NAMALWA (cell line): ENCODE data around the gene TSPAN18.

Experiments
- DNase-seq: peaks from one replicate; pipeline ENCODE4 v3.0.0-alpha.2; 2015; ENCODE audit warnings: low spot score

TSPAN18 gene

DNA sequence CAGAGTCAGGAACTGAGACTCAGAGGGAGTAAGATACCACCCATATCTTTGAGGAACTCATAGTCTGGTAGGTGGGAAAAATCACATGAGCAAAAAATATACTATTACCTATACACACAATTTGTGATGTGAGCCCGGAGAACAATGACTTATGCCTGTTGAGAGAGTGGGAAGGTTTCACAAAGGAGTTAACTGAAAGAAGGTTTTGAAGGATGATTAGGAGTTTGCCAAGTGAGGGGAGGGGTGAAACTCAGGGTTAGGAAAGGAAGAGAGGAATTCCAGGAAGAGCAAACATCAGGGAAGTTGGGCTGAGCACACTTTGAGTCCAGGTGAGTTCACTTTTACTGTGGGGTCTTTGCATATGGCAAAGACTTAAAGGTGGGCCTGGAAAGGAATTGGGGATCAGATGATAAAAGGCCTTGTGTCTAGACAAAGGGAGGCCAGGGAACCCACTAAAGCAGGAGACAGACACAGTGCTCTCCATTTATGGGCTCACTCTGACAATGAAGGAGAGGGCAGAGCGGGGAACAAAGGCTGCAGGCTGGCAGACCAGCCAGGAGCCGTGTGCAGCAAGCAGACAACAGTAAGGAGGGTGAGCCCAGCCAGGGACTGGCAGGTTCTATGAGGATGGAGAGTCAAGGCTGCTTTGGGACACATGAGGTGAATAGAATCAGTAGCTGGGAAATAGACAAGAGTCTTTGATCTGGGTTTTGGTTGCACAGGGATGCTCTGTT, 33.1 kb downstream of the TSPAN18 start:
- no peak for DNase-seq

DNA sequence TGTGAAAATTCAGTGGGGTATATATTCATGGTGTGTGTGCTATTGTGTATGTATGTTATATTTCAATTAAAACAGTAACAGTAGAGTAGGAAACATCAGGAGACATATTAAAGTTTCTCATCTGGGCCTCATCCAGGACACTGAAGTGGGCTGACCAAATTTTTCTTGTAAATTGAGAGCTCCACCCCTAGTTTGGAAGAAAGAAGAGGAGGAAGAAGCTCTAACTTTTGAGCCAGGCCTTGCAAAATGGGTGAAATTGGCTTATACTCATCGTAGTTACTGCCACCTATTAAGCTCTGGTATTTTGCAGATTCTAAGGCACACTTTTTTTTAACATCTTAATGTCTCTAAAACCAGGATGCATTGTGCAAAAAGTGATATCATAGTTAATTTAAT, 33.7 kb downstream of the TSPAN18 start:
- DNase-seq = no peak

DNA sequence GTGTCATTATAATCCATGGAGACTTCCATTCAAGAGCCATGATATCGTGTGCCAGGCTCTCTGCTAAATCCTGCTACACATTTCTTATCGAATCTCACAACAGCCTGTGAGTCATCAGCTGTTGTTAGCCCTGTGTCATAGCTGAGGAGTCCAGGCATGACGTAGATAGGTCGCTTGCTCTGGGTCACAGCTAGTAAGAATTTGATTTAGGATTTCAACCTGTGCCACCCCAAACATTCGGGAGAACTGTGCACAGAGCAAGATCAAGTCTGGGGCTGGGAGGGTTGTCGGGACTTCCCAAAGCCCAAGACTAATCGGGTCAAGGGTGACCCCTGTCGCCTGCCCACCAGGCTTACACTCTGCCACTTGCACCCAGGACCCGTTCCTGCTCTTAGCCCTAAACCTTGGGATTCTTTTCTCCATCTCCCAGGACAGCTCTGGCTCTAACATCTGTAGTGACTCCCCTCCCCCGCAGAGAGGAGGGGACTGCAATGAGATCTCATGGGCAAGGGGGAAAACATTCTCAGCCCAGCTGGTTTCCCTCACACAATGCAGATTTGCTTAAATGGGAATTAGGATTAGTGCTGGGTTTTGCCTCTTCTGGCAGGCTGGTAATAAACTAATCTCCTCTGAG, 34.3 kb downstream of the TSPAN18 start:
- DNase-seq = no peak

DNA sequence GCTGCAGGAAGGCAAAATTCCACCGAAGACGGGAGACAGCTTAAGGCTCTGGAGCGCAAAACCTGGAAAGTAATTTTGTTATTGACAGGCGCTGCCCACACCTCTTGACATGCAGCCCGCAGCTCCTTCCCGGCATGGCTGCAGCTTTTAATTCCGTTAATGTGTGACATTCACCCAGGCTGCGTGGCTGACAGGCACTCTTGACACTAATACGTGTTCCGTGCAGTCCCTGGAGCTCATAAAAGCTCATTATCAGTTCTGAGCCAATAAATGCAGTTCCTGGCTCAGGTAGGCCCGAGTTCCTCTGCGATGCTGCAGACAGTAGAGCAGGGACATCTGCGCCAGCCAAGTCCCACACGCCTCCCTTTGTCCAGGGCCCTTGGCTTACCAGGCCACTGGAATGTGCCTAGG, 34.8 kb downstream of the TSPAN18 start:
- no peak for DNase-seq

DNA sequence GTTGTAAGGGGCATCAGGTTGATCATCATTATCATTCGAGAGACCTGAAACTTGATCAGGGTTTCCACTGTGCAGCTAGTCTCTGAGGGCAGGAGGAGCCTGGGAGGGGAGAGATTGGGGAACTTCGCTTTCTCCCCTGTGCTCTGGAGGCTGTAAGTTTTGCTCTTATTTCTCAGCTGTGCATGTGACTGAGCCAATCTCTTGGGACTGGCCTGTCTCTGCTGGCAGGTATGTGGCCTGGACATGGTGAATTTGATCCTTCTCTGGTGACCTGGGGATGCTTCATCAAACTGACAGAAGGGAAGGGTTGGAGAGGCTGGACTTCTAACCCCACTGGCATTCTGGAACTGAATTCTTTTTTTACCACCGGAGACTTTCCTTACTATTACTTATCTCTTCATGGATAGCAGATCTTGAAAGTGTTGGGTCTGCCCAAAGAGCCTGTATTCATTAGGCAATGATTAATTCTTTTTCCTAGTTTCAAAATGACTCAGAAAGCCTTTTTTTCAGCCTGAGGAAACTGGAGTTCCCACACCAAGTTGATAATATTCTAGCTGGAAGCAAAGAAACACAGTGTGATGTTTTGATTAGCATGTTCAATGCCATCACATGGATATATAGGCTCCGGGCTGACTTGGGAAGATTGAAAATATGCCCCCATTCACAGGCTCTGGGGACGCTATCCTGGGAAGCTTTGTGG, 36.5 kb downstream of the TSPAN18 start:
- no peak for DNase-seq

DNA sequence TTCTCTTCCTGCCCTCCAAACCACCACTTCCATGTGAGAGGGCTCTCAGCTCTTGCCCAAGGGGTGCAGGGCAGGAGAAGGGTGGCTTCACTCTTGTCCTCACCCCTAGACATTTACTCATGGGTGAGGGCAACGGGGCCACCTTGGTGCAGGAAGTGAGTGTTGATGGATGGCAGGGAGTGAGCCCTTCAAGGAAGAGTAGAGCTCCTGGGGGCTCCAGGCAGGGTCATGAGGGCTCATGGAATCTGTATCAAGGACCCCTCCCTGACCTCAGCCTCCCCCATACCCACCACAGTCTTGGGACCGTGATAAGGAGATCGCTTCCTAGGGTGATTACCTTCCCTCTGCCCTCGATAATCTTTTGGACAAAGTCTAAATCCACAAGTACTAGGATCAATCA, 37.8 kb downstream of the TSPAN18 start:
- DNase-seq = no peak

DNA sequence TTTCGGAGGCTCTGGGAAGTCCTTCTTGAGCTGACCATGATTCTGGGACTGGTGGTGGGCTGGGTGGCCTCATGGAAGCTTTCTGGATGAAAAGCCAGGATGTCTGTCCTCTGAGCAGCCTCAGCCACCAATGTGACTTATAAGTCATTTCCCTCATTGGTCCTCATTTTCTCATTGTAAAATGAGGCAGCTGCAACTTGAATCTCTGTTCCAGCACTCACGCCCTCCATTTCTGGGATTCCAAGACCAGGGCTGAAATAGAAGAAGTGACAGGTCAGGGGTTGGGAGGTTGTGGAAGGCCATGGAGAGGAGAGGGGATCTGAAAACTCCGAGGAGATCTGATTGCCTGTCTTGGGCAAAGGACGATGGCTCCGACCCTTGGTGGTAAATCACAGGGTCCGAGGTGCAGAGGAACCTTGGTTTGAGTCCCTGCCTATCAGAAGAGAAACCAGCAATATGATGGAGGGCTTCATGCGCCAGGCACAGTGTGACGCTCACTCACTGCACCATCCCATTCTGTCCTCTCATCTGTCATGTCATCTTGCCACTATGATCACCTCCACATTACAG, 38.3 kb downstream of the TSPAN18 start:
- no peak for DNase-seq

DNA sequence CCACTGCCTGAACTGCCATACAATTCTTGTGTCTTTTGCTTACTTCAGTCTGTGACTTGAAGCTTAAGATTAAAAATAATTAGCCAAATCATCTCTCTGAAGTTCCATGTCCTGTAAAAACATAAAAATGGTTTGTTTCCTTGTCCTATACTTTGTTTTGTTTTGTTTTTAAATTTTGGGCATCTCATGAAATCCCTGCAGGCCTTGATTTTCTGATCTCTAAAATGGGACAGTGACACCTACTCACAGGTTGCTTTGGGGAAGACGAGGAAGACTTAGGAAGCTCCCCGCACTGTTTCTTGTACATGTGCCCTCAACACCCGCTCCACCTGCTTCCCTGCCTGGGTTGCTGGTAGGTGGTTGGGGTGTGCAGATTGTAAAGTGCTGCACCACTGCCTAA, 38.9 kb downstream of the TSPAN18 start:
- no peak for DNase-seq

DNA sequence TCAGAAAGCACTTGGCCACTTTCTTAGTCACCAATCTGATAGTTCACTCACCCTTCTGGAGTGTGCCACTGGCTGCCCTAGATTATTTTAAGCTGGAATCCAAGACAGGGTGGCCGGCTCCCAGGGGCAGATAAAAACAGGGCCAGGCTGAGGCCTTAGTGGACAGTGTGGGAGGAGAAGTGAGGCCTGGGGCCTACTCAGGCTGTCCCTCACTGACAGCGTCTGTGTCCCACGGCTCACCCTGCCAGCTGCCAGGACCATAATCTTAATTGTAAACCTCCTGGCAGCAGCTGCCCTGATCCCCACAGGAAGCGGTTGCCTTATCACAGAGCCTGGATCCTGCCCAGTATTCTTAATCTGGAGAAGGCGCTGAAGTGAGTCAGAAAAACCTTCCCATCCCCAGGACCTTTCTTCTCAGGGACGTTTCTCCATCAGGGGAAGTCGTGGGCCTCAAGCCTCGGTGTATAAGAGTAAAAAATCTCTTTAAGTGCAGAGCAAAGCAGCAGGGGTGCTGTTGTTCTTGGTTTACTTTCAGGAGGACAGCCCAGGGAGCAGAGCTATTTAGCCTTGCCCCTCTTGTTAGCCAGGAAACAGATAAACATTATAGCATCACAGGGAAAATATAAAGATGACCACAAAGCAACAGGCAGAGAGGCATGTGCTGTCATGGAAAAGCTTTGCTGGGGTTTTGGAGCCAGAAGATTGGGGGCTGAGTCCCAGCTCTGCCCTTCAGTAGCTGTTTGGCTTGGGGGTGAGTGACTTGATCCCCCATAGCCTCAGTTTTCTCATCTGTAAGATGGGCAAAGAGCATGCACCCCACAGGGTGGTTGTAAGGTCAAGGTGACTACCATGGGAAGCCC, 39.6 kb downstream of the TSPAN18 start:
- DNase-seq = no peak

DNA sequence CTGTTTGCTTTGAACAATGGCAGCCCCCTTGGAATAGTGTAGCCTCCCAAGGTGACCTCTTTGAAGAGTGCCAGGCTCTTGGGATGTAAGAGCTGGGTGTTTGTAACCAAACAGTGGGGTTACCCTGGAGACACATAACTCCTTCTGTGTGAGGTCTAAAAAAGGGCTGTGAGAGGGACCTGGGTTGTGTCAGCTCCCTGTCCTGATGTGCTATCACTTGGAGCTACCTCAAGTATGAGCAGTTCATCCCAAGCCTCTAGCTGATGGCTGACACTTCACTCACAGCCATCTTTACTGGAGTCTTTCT, 40.2 kb downstream of the TSPAN18 start:
- no peak for DNase-seq

DNA sequence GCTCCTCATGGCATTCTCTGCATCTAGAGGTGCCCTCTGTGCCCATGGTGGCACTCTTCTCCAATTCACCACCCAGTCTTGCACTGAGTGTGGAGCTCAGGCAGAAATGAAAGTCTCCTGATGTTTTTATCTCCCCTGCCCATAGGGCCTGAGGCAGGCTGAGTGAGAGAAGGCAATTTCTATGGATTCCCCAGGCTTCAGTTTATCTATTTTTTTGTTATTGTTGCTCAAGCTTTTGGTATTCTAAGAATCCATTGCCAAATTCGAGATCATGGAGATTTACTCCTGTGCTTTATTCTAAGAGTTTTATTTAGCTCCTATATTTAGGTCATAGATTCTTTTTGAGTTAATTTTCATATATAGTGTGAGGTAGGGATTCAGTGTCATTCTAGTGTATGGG, 40.7 kb downstream of the TSPAN18 start:
- no peak for DNase-seq

DNA sequence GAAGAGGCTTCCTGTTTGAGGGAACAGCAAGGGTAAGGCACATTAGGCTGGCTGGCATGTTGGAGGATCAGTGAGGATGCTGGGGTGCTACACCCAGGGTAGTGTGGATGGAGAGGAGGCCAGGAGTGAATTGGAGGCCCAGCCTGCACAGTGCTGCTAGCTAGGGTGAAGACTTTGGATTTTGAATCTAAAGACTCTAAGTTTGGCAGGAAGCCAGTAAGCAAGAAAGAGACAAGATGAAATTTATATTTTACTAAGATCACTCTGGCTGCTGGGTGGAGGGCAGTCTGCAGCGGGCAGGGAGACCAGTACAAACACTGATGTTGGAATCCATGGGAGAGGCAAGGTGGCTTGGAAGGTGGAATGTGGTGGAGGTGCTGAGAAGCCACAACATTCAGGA, 43.6 kb downstream of the TSPAN18 start:
- DNase-seq = no peak

DNA sequence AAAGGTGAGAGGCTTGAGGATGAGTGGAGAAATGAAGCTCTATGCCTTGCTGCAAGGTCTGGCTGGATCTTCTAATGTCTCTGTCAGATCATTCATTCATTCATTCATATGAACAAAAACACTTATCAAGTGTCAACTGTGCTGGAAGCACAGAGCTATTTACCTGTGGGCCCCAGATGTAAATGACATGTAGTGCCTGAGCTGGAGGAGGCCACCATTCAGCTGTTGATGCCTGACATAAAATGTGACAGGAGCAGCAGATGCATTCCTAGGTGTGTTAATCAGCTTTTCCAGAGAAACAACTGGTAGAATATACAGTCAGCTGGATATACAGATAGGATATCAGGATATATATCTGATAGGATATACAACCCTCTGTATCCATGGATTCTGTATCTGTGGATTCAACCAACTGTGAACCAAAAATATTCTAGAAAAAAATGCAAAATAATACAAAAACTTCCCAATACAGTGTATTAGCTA, 44.5 kb downstream of the TSPAN18 start:
- DNase-seq = no peak

DNA sequence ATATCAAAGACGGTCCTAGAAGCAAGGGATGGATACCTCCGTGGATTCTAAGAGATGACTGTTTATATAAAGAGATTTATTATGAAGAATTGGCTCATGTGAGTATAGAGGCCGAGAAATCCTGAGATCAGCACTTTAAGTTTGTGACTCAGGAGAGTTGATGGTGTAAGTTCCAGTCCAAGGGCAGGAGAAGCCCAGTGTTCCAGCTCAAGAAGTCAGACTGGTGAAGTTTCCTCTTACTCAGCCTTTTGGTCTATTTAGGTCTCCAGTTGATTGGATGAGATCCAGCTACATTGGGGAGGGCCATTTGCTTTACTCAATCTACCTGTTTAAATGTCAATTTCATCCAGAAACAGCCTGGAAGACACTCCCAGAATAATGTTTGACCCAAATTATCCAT, 45.1 kb downstream of the TSPAN18 start:
- DNase-seq = no peak

DNA sequence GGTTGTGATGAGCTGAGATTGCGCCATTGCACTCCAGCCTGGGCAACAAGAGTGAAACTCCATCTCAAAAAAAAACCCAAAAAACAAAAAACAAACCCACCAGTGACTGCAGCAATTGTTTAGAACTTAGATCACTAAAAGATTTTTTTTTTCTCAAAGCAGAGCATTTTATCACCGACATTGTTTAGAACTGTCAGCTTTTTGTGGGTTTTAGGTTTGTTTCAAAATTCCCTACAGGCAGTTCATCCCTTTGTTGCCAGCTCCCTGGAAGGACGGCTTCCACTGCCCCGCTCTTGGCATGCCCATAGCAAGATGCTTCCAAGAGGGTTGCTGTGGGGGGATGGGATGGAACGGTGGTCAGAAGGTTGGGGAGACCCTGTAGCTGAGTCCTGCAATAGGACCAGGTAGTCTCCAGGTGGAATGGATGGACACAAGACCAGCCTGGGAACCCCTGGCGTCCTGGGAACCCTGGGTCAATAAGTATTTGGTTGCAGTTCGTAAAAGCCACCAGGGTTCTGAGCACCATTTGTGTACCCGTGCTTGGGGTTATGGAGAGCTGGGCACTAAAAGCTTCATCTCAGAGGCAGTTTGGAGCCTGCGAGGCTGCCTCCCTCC, 46.7 kb downstream of the TSPAN18 start:
- DNase-seq = no peak

DNA sequence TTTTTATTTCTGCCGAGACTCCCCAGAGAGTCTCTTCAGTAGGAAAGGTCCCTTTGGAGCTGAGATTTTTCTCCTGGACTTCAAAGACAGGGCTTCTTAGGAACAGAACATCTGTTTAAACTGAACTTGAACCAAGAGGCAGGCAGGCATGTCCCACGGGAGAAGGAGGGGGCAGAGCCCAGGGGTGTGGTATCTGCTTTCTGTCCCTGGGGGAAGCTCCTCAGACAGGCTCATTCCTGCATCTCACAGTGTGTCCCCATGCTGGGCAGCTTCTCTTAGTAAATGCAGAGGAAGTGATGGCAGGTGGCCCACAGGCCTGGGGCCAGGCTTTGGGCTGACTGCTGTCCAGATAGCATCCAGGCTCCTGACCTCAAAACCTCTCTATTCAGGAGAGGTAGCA, 47.3 kb downstream of the TSPAN18 start:
- no peak for DNase-seq

DNA sequence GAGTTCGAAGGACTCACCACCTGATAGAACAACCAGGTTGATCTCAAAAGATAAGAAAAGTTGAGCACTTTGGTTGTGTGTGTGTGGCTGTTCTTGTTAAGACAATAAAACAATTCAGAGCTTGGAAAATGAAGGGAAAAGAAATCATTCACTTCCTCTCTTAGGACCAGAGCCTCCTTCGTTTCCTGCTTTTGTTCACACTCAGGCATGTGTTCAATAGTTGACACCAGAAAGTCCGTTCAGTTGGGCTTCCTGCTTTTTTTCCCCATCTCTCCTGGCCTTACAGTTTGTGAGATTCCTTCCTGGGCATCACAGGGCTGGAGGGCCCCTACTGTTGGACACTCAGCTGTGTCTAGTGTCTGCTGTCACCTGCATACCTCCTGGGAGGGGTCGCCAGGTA, 48.0 kb downstream of the TSPAN18 start:
- DNase-seq = no peak

DNA sequence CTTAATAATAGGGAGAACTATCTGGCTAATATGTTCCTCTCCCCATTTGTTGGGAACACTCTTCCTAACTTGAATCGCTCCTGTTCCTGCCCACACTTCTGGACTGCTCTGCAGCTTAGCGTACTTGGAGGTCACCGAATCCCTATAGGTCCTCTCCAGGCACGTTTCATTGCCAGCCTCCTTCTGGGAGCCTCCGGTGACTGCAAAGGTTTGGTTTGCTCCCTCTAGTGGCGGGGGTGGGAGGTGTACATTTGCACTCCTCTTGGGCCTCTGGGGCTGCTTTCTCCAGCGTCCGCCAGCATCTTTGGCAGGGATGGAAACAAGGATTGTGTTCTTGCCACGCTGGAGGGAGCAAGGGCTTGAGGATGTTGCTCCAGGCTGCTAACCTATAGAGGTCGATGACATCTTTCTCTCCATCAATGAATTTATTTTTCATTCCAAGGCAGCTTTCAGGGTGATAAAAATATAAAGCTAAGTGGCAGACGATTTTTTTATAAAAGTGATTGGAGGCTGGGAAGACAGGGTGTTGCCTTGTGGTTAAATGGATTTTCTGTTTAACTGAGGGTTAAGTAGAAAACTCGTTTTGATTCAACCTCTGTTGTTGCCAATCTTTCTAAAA, 48.7 kb downstream of the TSPAN18 start:
- DNase-seq = peak; percentile 66

DNA sequence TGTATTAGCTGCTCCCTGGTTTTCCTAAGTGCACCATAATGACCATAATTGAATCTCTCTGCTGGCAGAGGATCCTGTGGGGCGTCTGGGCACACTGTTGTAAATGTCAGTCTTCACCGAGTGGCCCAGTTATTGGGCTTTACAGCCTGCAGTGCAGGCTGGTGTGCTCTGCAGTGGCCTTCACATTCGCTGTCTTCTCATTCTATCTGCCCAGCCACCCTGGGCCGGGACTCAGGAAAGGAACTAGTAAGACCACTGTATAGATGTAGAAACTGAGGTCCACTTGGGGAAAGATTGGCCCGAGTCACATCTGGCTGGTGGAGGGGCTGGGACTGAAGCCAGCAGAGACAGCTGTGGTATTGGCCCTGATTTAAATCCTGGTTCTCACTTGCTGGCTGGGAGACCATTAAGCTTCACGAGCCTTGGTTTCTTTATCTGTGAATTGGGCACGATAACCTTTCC, 49.3 kb downstream of the TSPAN18 start:
- DNase-seq = no peak

DNA sequence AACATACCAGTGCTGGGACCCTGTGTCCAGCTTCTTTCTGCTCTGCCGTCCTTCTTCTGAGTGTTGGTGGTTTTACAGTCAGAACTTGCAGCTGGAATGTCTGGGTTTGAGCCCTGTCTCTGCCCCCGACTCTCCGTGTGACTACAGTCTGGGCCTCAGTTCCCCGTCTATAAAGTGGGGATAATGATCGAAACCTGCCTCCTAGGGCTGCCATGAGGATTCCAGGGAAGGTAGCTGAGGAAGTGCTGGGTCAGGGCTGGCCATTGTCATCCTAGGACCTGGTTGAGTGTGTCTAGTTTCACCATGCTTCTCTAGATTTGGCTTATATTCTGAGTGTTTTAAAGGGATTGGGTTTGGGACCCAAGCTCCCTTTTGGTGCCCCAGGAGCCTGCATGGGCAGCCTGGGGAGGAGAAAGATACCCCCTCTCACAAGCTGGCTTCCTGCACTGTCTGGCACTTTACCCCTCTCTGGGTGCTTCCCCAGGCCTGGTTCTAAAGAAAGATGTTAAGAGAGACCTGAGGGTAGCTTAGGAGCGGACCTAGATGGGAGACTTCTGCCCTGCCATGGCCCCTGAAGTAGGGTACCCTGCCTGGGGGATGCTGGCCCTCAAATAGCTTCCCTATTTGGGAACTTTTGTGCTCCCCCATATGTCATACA, 49.9 kb downstream of the TSPAN18 start:
- no peak for DNase-seq
